CD14-positive monocyte (primary cell): ENCODE data around the gene ARHGAP12. TPM values are rescaled to one million over a fixed set of nuclear protein-coding genes. Genes with fewer than 3 reads are reported as not detected.

Source experiments
- DNase-seq, 3 donors: peaks; one replicate each; pipeline ENCODE4 v3.0.0-alpha.2; 2011 to 2022
- H2AFZ ChIP-seq: 2 replicates; pipeline ENCODE4 v1.6.0; 2012; ENCODE audit warnings: mild to moderate bottlenecking, low read depth, low read length, inconsistent platforms; ENCODE audit not compliant: insufficient read depth, poor library complexity, severe bottlenecking
- H3K27ac ChIP-seq, 2 donors: 1 replicate in 1 of 2; 2 replicates in 1 of 2; pipeline ENCODE4 v1.5.1; 2012 to 2013; ENCODE audit warnings: low read length in 2 of 2, control low read depth in 1 of 2, inconsistent platforms in 1 of 2, low read depth in 1 of 2, mild to moderate bottlenecking in 1 of 2
- H3K27me3 ChIP-seq, 2 donors: one replicate each; pipeline versions ENCODE4 v1.6.0 to v1.6.1; 2011 to 2013; ENCODE audit warnings: low read length in 2 of 2; ENCODE audit not compliant: control insufficient read depth in 2 of 2, insufficient read depth in 2 of 2
- H3K36me3 ChIP-seq, 2 donors: replicated peaks in 1 of 2; 1 replicate in 1 of 2; 2 replicates in 1 of 2; pipeline versions ENCODE4 v1.5.1 to v1.6.1; 2012 to 2013; ENCODE audit warnings: low read length in 2 of 2, control low read depth in 1 of 2, inconsistent platforms in 1 of 2, mild to moderate bottlenecking in 1 of 2; ENCODE audit not compliant: insufficient read depth in 2 of 2, control insufficient read depth in 1 of 2
- H3K4me1 ChIP-seq, 2 donors: 1 replicate in 1 of 2; 2 replicates in 1 of 2; pipeline versions ENCODE4 v1.5.1 to v1.6.1; 2012 to 2013; ENCODE audit warnings: low read length in 2 of 2, control low read depth in 1 of 2, inconsistent platforms in 1 of 2, mild to moderate bottlenecking in 1 of 2, moderate library complexity in 1 of 2; ENCODE audit not compliant: insufficient read depth in 2 of 2, control insufficient read depth in 1 of 2
- H3K4me2 ChIP-seq: replicated peaks from 2 replicates; pipeline ENCODE3; 2012; ENCODE audit warnings: low read length, moderate library complexity, mild to moderate bottlenecking; ENCODE audit not compliant: poor library complexity, severe bottlenecking; ENCODE audit errors: extremely low read depth
- H3K4me3 ChIP-seq, 3 experiments: fragments of 200-600 bp in 1 of 3; sonication (generic) in 1 of 3; replicated peaks in 1 of 3; 1 replicate in 2 of 3; 2 replicates in 1 of 3; pipeline ENCODE4 v1.5.1; 2011 to 2013; ENCODE audit warnings: low read length in 3 of 3, mild to moderate bottlenecking in 3 of 3, control low read depth in 2 of 3, low read depth in 2 of 3, inconsistent platforms in 1 of 3, moderate library complexity in 1 of 3
- H3K79me2 ChIP-seq: 2 replicates; pipeline ENCODE4 v1.6.0; 2012; ENCODE audit warnings: mild to moderate bottlenecking, control low read depth, inconsistent platforms, low read length, moderate library complexity; ENCODE audit not compliant: insufficient read depth
- H3K9ac ChIP-seq: 2 replicates; pipeline ENCODE4 v1.6.0; 2017; ENCODE audit warnings: low read length, mild to moderate bottlenecking; ENCODE audit not compliant: insufficient read depth, poor library complexity, severe bottlenecking
- H3K9me3 ChIP-seq, 2 donors: replicated peaks in 1 of 2; 1 replicate in 1 of 2; 2 replicates in 1 of 2; pipeline versions ENCODE4 v1.5.1 to v1.6.1; 2012 to 2013; ENCODE audit warnings: low read length in 2 of 2, control low read depth in 1 of 2; ENCODE audit not compliant: control insufficient read depth in 1 of 2, insufficient read depth in 1 of 2
- H4K20me1 ChIP-seq: 2 replicates; pipeline ENCODE4 v1.6.0; 2012; ENCODE audit warnings: mild to moderate bottlenecking, low read length, control low read depth, moderate library complexity; ENCODE audit not compliant: insufficient read depth
- H3K27ac Mint-ChIP-seq, 7 donors: one replicate each; pipeline ENCODE4 v1.8.0; 2020; ENCODE audit warnings: mild to moderate bottlenecking in 7 of 7, mixed read lengths in 7 of 7, moderate library complexity in 6 of 7, inconsistent platforms in 2 of 7
- H3K27me3 Mint-ChIP-seq, 3 donors: one replicate each; pipeline ENCODE4 v1.8.0; 2021 to 2022; ENCODE audit warnings: low read depth in 3 of 3, mild to moderate bottlenecking in 3 of 3, mixed read lengths in 3 of 3, moderate library complexity in 3 of 3, inconsistent platforms in 1 of 3
- H3K36me3 Mint-ChIP-seq, 2 donors: one replicate each; pipeline ENCODE4 v1.8.0; 2020; ENCODE audit warnings: mixed read lengths in 2 of 2, inconsistent platforms in 1 of 2, mild to moderate bottlenecking in 1 of 2
- H3K4me1 Mint-ChIP-seq: one replicate; pipeline ENCODE4 v1.8.0; 2020; ENCODE audit warnings: mild to moderate bottlenecking, mixed read lengths
- H3K4me3 Mint-ChIP-seq, 2 donors: one replicate each; pipeline ENCODE4 v1.8.0; 2020; ENCODE audit warnings: mild to moderate bottlenecking in 2 of 2, mixed read lengths in 2 of 2, moderate library complexity in 1 of 2
- H3K9me3 Mint-ChIP-seq, 7 donors: one replicate each; pipeline ENCODE4 v1.8.0; 2020 to 2022; ENCODE audit warnings: mixed read lengths in 7 of 7, mild to moderate bottlenecking in 6 of 7, moderate library complexity in 6 of 7, inconsistent platforms in 2 of 7
- CTCF ChIP-seq: fragments of 200-600 bp; IDR thresholded peaks from one replicate; pipeline ENCODE4 v1.8.0; 2022; ENCODE audit warnings: antibody characterized with exemption, mild to moderate bottlenecking
- WGBS: methylation state at CpG from one replicate; pipeline ENCODE4 v1.1.5; 2013; ENCODE audit warnings: missing lambda C conversion rate; ENCODE audit not compliant: insufficient coverage; 5-methylcytosine and 5-hydroxymethylcytosine counted together
- intact Hi-C, 2 donors: fragments of 100-400 bp; cut with micrococcal nuclease; formaldehyde crosslinking; loops; one replicate each; pipeline versions ENCODE4 v1.15.0 to v1.15.1; 2023
- polyA plus RNA-seq, 3 donors: library from polyadenylated mRNA; depleted of rRNA in 1 of 3; unstranded in 2 of 3; stranded (reverse) in 1 of 3; fragments of 300-500 nt in 2 of 3; fragments of >200 nt in 1 of 3; fragmentation: Illumina TruSeq in 2 of 3; gene quantifications; 1 replicate in 2 of 3; 2 replicates in 1 of 3; pipeline ENCODE4 v1.2.3, GENCODE V29; 2012 to 2021

Gene ARHGAP12
- polyA plus RNA-seq, 3 donors = 3.2 to 15.5 (median 4.7) TPM

- no peak overlapping the region for H3K27ac Mint-ChIP-seq
Measured at GRCh38 chr10:31926160-31926559, 2.5 kb downstream of the ARHGAP12 start.

GRCh38 chr10:31924833-31925232 is 3.8 kb downstream of the ARHGAP12 start:
- peaks cover 35% of the 10 kb centered on the region for H3K4me1 Mint-ChIP-seq
- no peak overlapping the region for H2AFZ ChIP-seq
- intact Hi-C loops = loop anchor here (5.0 kb wide), 3 partner anchors 37 to 82 kb away; no protein-coding TSS in a partner anchor
- no peak overlapping the region for H3K27ac ChIP-seq
- H3K4me2 ChIP-seq = no peak overlapping the region
- peaks cover 0 to 10% (median 4%) of the 10 kb centered on the region in 3 donors for H3K27me3 Mint-ChIP-seq
- H3K4me1 ChIP-seq = peaks cover 18 to 37% of the 10 kb centered on the region in 2 donors
- TF ChIP-seq CTCF = no peak
- H3K9ac ChIP-seq = no peak overlapping the region
- WGBS = no CpG with 5 or more reads among the region's 3 CpGs
- no peak for DNase-seq
- peaks cover 87% of the 10 kb centered on the region for H3K79me2 ChIP-seq
- H3K4me3 Mint-ChIP-seq = no peak overlapping the region
- no peak overlapping the region for H3K4me3 ChIP-seq
- H3K27me3 ChIP-seq = no peaks in the 10 kb centered on the region
- H3K27ac Mint-ChIP-seq = no peak overlapping the region
- H3K36me3 Mint-ChIP-seq = no peaks in the 10 kb centered on the region
- no peaks in the 10 kb centered on the region for H3K9me3 ChIP-seq
- peaks cover 0 to 2% (median 0%) of the 10 kb centered on the region in 7 donors for H3K9me3 Mint-ChIP-seq
- no peaks in the 10 kb centered on the region for H3K36me3 ChIP-seq
- peaks cover 77% of the 10 kb centered on the region for H4K20me1 ChIP-seq

More at GRCh38 chr10:31926160-31926559, 2.5 kb downstream of the ARHGAP12 start:
- Histone ChIP-seq H3K27ac (no peak overlapping the region), H3K4me3 (no peak overlapping the region), H3K36me3 (no peaks in the 10 kb centered on the region), H3K27me3 (no peaks in the 10 kb centered on the region), H4K20me1 (peaks cover 68% of the 10 kb centered on the region), H3K4me2 (peak overlapping the region; percentile 38), H3K9me3 (no peaks in the 10 kb centered on the region), H3K9ac (no peak overlapping the region), H3K79me2 (peaks cover 74% of the 10 kb centered on the region), H3K4me1 (peaks cover 28 to 41% of the 10 kb centered on the region in 2 donors), H2AFZ (no peak overlapping the region)
- TF ChIP-seq CTCF = no peak
- peak; percentile 48 to 66 (median 55) for DNase-seq
- 0% methylated on average over 1 of the region's 5 CpGs for WGBS
- no peaks in the 10 kb centered on the region for H3K36me3 Mint-ChIP-seq
- peaks cover 42% of the 10 kb centered on the region for H3K4me1 Mint-ChIP-seq
- H3K4me3 Mint-ChIP-seq = no peak overlapping the region
- H3K27me3 Mint-ChIP-seq = peaks cover 0 to 10% (median 4%) of the 10 kb centered on the region in 3 donors
- H3K9me3 Mint-ChIP-seq = peaks cover 0 to 2% (median 0%) of the 10 kb centered on the region in 7 donors
- intact Hi-C loops = loop anchor here (5.0 kb wide), 3 partner anchors 36 to 81 kb away; no protein-coding TSS in a partner anchor
